Adrenal gland (tissue), 12 donors: Measurements from ENCODE around the gene FNBP1L. TPM values are rescaled to one million over a fixed set of nuclear protein-coding genes. Genes with fewer than 3 reads are reported as not detected.
A peak's percentile ranks its signal among the peaks of the same experiment; 100 is the strongest.

Experiments
- DNase-seq, 7 donors: peaks; one replicate each; pipeline ENCODE4 v3.0.0-alpha.2; 2019 to 2020
- H3K27ac ChIP-seq, 5 donors: fragments of 200-600 bp; sonication (generic) in 4 of 5; 1 replicate in 3 of 5; 2 replicates in 2 of 5; pipeline versions ENCODE4 v1.5.1 to v1.8.0; 2016 to 2020; ENCODE audit warnings: mild to moderate bottlenecking in 1 of 5
- H3K27me3 ChIP-seq: fragments of 200-600 bp; 2 replicates; pipeline ENCODE4 v1.8.0; 2021
- H3K36me3 ChIP-seq, 2 donors: fragments of 200-600 bp; replicated peaks in 1 of 2; 1 replicate in 1 of 2; 2 replicates in 1 of 2; pipeline versions ENCODE4 v1.5.1 to v1.8.0; 2018 to 2022
- H3K4me1 ChIP-seq, 2 donors: fragments of 200-600 bp; replicated peaks in 1 of 2; 1 replicate in 1 of 2; 2 replicates in 1 of 2; pipeline versions ENCODE4 v1.5.1 to v1.8.0; 2018 to 2021
- H3K4me3 ChIP-seq, 4 donors: fragments of 200-600 bp; sonication (generic) in 3 of 4; one replicate each; pipeline ENCODE4 v1.5.1; 2016 to 2018
- H3K9me3 ChIP-seq, 3 donors: fragments of 200-600 bp; sonication (generic) in 1 of 3; replicated peaks in 1 of 3; 1 replicate in 2 of 3; 2 replicates in 1 of 3; pipeline versions ENCODE4 v1.5.1 to v1.8.0; 2016 to 2021
- CTCF ChIP-seq, 6 experiments: fragments of 450-650 bp in 4 of 6; fragments of 200-600 bp in 2 of 6; sonication (generic) in 1 of 6; IDR thresholded peaks; 1 replicate in 5 of 6; 2 replicates in 1 of 6; pipeline versions ENCODE4 v1.5.1 to v1.8.0; 2016 to 2021; ENCODE audit warnings: antibody characterized with exemption in 6 of 6, mild to moderate bottlenecking in 2 of 6, moderate library complexity in 1 of 6
- POLR2A ChIP-seq, 2 donors: fragments of 450-650 bp; IDR thresholded peaks; one replicate each; pipeline ENCODE4 v1.6.1; 2017; ENCODE audit warnings: antibody characterized with exemption in 2 of 2, mild to moderate bottlenecking in 2 of 2, moderate library complexity in 1 of 2
- WGBS, 4 donors: extraction: QIAGEN DNeasy Blood & Tissue Kit in 2 of 4; methylation state at CpG; one replicate each; pipeline versions ENCODE4 v1.1.5 to v1.1.7; 2013 to 2017; 5-methylcytosine and 5-hydroxymethylcytosine counted together
- intact Hi-C, 2 donors: fragments of 100-400 bp; cut with DNase I; formaldehyde crosslinking; loops; one replicate each; pipeline versions ENCODE4 v1.14.1 to v1.15.0; 2022 to 2023
- polyA plus RNA-seq, 3 donors: library from polyadenylated mRNA; stranded (reverse); fragments of 200-250 nt in 2 of 3; fragments of 350-450 nt in 1 of 3; fragmentation: Illumina TruSeq in 1 of 3; extraction: RNeasy Lipid Tissue Mini Kit (QIAGEN cat#74804) in 1 of 3; gene quantifications; one replicate each; pipeline ENCODE4 v1.2.3, GENCODE V29; 2013 to 2014
- small RNA-seq, 2 donors: library from RNA; depleted of rRNA; stranded (forward); fragments of <200 nt; gene quantifications; one replicate each; pipeline ENCODE3, GENCODE V24; 2016
- total RNA-seq, 9 donors: library from RNA; depleted of rRNA in 4 of 9; stranded (reverse); fragments of >200 nt in 4 of 9; fragments of 120-200 nt in 1 of 9; fragmentation: NEBNext Ultra II Directional in 1 of 9; extraction: Animal tissue kit (Norgen Biotek cat#: 25700) in 1 of 9; gene quantifications; one replicate each; pipeline versions ENCODE4 v1.1.0 to v1.2.4, GENCODE V29; 2013 to 2023
- donor health status: healthy with polysubstance abuse.
- donor health status: Bipolar disorder and iron deficiency.
- donor health status: DM: yes; HTN: yes; CAD: no.
- donor health status: DM: no; HTN: no; CAD: no.
- donor health status: DM: no; HTN: no; CAD: no.
- donor health status: DM: yes; HTN: yes; CAD: no.

The FNBP1L gene
- total and polyA plus RNA-seq, 12 donors = 6.1 to 21.4 (median 14.3) TPM

- Histone ChIP-seq H3K4me1 (peaks cover 10 to 49% of the 10 kb centered on the region in 2 donors), H3K9me3 (no peaks in the 10 kb centered on the region), H3K27me3 (no peaks in the 10 kb centered on the region), H3K4me3 (no peak overlapping the region), H3K36me3 (no peaks in the 10 kb centered on the region), H3K27ac (no peak overlapping the region)
- TF ChIP-seq CTCF (IDR thresholded peaks at IDR 0.05) = no peak
- no peak for TF ChIP-seq POLR2A (IDR thresholded peaks at IDR 0.05)
- intact Hi-C loops = no loop called here
- DNase-seq = peak in 2 of 7 donors; percentile 11 to 27
- WGBS, 4 donors = 91 to 95% (median 93%) methylated on average over 3 of the region's 3 CpGs
Observed at GRCh38 chr1:93603106-93603505, 155.2 kb downstream of the FNBP1L start.

- H3K27me3 ChIP-seq = no peaks in the 10 kb centered on the region
- no peak overlapping the region for H3K4me3 ChIP-seq
- intact Hi-C loops = no loop called here
- H3K36me3 ChIP-seq = no peaks in the 10 kb centered on the region
- H3K27ac ChIP-seq = no peak overlapping the region
- WGBS, 4 donors = 81 to 89% (median 83%) methylated on average over 1 to 4 of the region's 4 CpGs
- H3K9me3 ChIP-seq = no peaks in the 10 kb centered on the region
- TF ChIP-seq POLR2A (IDR thresholded peaks at IDR 0.05) (no peak), CTCF (IDR thresholded peaks at IDR 0.05) (no peak)
- DNase-seq = peak in 2 of 7 donors; percentile 9 to 44
- peaks cover 10 to 49% of the 10 kb centered on the region in 2 donors for H3K4me1 ChIP-seq
Observed at GRCh38 chr1:93603601-93604000, 155.7 kb downstream of the FNBP1L start.

Small RNA genes within 50 kb of the gene (small RNA-seq; reads per million reads assigned to genes)
- gene RNA5SP53 = 0.08 to 0.47 reads per million in 2 donors

Other genes starting within 250 kb of the FNBP1L start
- gene DR1, start 102.2 kb upstream of the FNBP1L start, total RNA-seq = 10 to 100 TPM; 17.0 to 72.0 (median 38.3) TPM
- 10 to 100 TPM in 1 of 3 donors, 1 to 10 TPM in 2; 3.9 to 31.3 (median 8.0) TPM for gene DR1, start 102.2 kb upstream of the FNBP1L start, polyA plus RNA-seq
- gene BCAR3, start 233.7 kb downstream of the FNBP1L start, total RNA-seq = 10 to 100 TPM; 12.7 to 31.6 (median 24.4) TPM
- 10 to 100 TPM in 2 of 3 donors, 1 to 10 TPM in 1; 6.5 to 30.6 (median 15.0) TPM for gene BCAR3, start 233.7 kb downstream of the FNBP1L start, polyA plus RNA-seq